ENCODE results near the gene USP30.

- TF ChIP-seq, protein P1, sequence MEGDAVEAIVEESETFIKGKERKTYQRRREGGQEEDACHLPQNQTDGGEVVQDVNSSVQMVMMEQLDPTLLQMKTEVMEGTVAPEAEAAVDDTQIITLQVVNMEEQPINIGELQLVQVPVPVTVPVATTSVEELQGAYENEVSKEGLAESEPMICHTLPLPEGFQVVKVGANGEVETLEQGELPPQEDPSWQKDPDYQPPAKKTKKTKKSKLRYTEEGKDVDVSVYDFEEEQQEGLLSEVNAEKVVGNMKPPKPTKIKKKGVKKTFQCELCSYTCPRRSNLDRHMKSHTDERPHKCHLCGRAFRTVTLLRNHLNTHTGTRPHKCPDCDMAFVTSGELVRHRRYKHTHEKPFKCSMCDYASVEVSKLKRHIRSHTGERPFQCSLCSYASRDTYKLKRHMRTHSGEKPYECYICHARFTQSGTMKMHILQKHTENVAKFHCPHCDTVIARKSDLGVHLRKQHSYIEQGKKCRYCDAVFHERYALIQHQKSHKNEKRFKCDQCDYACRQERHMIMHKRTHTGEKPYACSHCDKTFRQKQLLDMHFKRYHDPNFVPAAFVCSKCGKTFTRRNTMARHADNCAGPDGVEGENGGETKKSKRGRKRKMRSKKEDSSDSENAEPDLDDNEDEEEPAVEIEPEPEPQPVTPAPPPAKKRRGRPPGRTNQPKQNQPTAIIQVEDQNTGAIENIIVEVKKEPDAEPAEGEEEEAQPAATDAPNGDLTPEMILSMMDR (IDR thresholded peaks at IDR 0.05), result no peak
- no peak for TF ChIP-seq POLR2A (IDR thresholded peaks at IDR 0.05)
Observed at GRCh38 chr12:109130297-109131153, 78.1 kb downstream of the USP30 start.
